Astrocyte (in vitro differentiated cells and primary cell): Measurements from ENCODE around the gene SORT1. TPM values are rescaled to one million over a fixed set of nuclear protein-coding genes. Genes with fewer than 3 reads are reported as not detected.
A peak's percentile ranks its signal among the peaks of the same experiment; 100 is the strongest.

ENCODE experiments used
- DNase-seq: peaks from one replicate; pipeline ENCODE4 v3.0.0-alpha.2; 2010; ENCODE audit warnings: low read depth
- FAIRE-seq: peaks from 2 replicates; lab custom pipeline; 2011; peaks lifted over from hg19 to GRCh38; lab: Jason Lieb, UNC
- H2AFZ ChIP-seq: 2 replicates; pipeline ENCODE4 v1.6.0; 2012; ENCODE audit warnings: low read depth, low read length, inconsistent platforms
- H3K27ac ChIP-seq: 2 replicates; pipeline ENCODE4 v1.5.1; 2011; ENCODE audit warnings: low read depth, low read length, inconsistent platforms
- H3K27me3 ChIP-seq: 2 replicates; pipeline ENCODE4 v1.6.0; 2011; ENCODE audit warnings: low read length, inconsistent platforms; ENCODE audit not compliant: insufficient read depth
- H3K36me3 ChIP-seq: 2 replicates; pipeline ENCODE4 v1.5.1; 2011; ENCODE audit warnings: low read length, inconsistent platforms; ENCODE audit not compliant: insufficient read depth
- H3K4me1 ChIP-seq: 2 replicates; pipeline ENCODE4 v1.5.1; 2011; ENCODE audit warnings: low read length, inconsistent platforms; ENCODE audit not compliant: insufficient read depth
- H3K4me2 ChIP-seq: 2 replicates; pipeline ENCODE4 v1.6.0; 2012; ENCODE audit warnings: low read length, inconsistent platforms
- H3K4me3 ChIP-seq: 2 replicates; pipeline ENCODE4 v1.5.1; 2011; ENCODE audit warnings: low read depth, mild to moderate bottlenecking, low read length, inconsistent platforms; ENCODE audit not compliant: insufficient read depth
- H3K79me2 ChIP-seq: 2 replicates; pipeline ENCODE4 v1.6.0; 2012; ENCODE audit warnings: mild to moderate bottlenecking, low read length, inconsistent platforms; ENCODE audit not compliant: insufficient read depth
- H3K9ac ChIP-seq: 2 replicates; pipeline ENCODE4 v1.6.0; 2012; ENCODE audit warnings: mild to moderate bottlenecking, low read length, inconsistent platforms
- H3K9me3 ChIP-seq: 2 replicates; pipeline ENCODE4 v1.5.1; 2012; ENCODE audit warnings: low read depth, mild to moderate bottlenecking, low read length, inconsistent platforms; ENCODE audit not compliant: insufficient read depth
- H4K20me1 ChIP-seq: 2 replicates; pipeline ENCODE4 v1.6.0; 2012; ENCODE audit warnings: low read length, inconsistent platforms; ENCODE audit not compliant: insufficient read depth
- H3K27ac Mint-ChIP-seq: one replicate; pipeline ENCODE4 v1.8.0; 2021; ENCODE audit warnings: mild to moderate bottlenecking, mixed read lengths; ENCODE audit not compliant: unreplicated experiment
- H3K27me3 Mint-ChIP-seq: one replicate; pipeline ENCODE4 v1.8.0; 2021; ENCODE audit warnings: low read depth, mixed read lengths; ENCODE audit not compliant: unreplicated experiment
- H3K36me3 Mint-ChIP-seq: one replicate; pipeline ENCODE4 v1.8.0; 2021; ENCODE audit warnings: low read depth, mixed read lengths; ENCODE audit not compliant: unreplicated experiment
- H3K4me1 Mint-ChIP-seq: one replicate; pipeline ENCODE4 v1.8.0; 2021; ENCODE audit warnings: low read depth, mixed read lengths; ENCODE audit not compliant: unreplicated experiment
- H3K4me3 Mint-ChIP-seq: one replicate; pipeline ENCODE4 v1.8.0; 2021; ENCODE audit warnings: mild to moderate bottlenecking, moderate library complexity, mixed read lengths; ENCODE audit not compliant: unreplicated experiment
- H3K9me3 Mint-ChIP-seq: one replicate; pipeline ENCODE4 v1.8.0; 2021; ENCODE audit warnings: mild to moderate bottlenecking, mixed read lengths; ENCODE audit not compliant: unreplicated experiment
- CTCF ChIP-seq: IDR thresholded peaks from 2 replicates; pipeline ENCODE4 v1.5.1; 2011; ENCODE audit warnings: low read depth, mild to moderate bottlenecking, inconsistent platforms, low read length, moderate library complexity; ENCODE audit not compliant: insufficient read depth
- EZH2 ChIP-seq: IDR thresholded peaks from 2 replicates; pipeline ENCODE4 v1.6.1; 2012; ENCODE audit warnings: mild to moderate bottlenecking, low read length, inconsistent platforms; ENCODE audit not compliant: insufficient read depth
- total RNA-seq: library from RNA; stranded (reverse); gene quantifications from 2 replicates; pipeline ENCODE4 v1.2.1, GENCODE V29; 2021

Gene SORT1
- total RNA-seq, 1 donor from 2014 or later: 135 TPM

GRCh38 chr1:109282952-109283747 is 114.6 kb downstream of the SORT1 start, which contains the start of gene PSRC1:
TSS of gene PSRC1 (minus strand) at chr1:109283145.
- DNase-seq (peak; percentile 89), FAIRE-seq (no peak)
- Histone ChIP-seq H3K79me2 (peaks cover 29% of the 10 kb centered on the region), H3K27ac (peak within 1 kb of the TSS; percentile 81), H3K9ac (peak within 1 kb of the TSS; percentile 82), H3K4me3 (peak within 1 kb of the TSS; percentile 91), H2AFZ (peak within 1 kb of the TSS; percentile 92), H3K36me3 (no peaks in the 10 kb centered on the region), H4K20me1 (no peaks in the 10 kb centered on the region), H3K9me3 (no peaks in the 10 kb centered on the region), H3K4me2 (peak within 1 kb of the TSS; percentile 99), H3K4me1 (peaks cover 29% of the 10 kb centered on the region), H3K27me3 (no peaks in the 10 kb centered on the region)
- H3K4me1 Mint-ChIP-seq: peaks cover 7% of the 10 kb centered on the region
- peak within 1 kb of the TSS; percentile 92 for H3K27ac Mint-ChIP-seq
- H3K27me3 Mint-ChIP-seq: no peaks in the 10 kb centered on the region
- H3K4me3 Mint-ChIP-seq: peak within 1 kb of the TSS; percentile 99
- H3K9me3 Mint-ChIP-seq: no peaks in the 10 kb centered on the region
- peaks cover 7% of the 10 kb centered on the region for H3K36me3 Mint-ChIP-seq
- no peak for TF ChIP-seq EZH2
- TF ChIP-seq CTCF: peak; percentile 24

GRCh38 chr1:109282497-109282951 is 115.2 kb downstream of the SORT1 start:
- Mint-ChIP-seq H3K36me3 (peaks cover 7% of the 10 kb centered on the region), H3K27ac (peak overlapping the region; percentile 92), H3K9me3 (no peaks in the 10 kb centered on the region), H3K4me1 (peaks cover 7% of the 10 kb centered on the region), H3K27me3 (no peaks in the 10 kb centered on the region), H3K4me3 (peak overlapping the region; percentile 99)
- no peaks in the 10 kb centered on the region for H3K27me3 ChIP-seq
- no peaks in the 10 kb centered on the region for H4K20me1 ChIP-seq
- DNase-seq: no peak
- H3K4me3 ChIP-seq: peak overlapping the region; percentile 91
- peak overlapping the region; percentile 82 for H3K9ac ChIP-seq
- no peaks in the 10 kb centered on the region for H3K36me3 ChIP-seq
- H3K4me2 ChIP-seq: peak overlapping the region; percentile 99
- FAIRE-seq: no peak
- no peaks in the 10 kb centered on the region for H3K9me3 ChIP-seq
- peaks cover 31% of the 10 kb centered on the region for H3K4me1 ChIP-seq
- peaks cover 29% of the 10 kb centered on the region for H3K79me2 ChIP-seq
- peak overlapping the region; percentile 52 for H3K27ac ChIP-seq
- peak overlapping the region; percentile 92 for H2AFZ ChIP-seq
- TF ChIP-seq EZH2: no peak
- no peak for TF ChIP-seq CTCF
